Measurements from ENCODE around the gene SEMA3E. TPM values are rescaled to one million over a fixed set of nuclear protein-coding genes. Genes with fewer than 3 reads are reported as not detected.

SEMA3E gene
- polyA plus RNA-seq, 3 donors, result 1.5 to 2.0 (median 1.9) TPM

- DNase-seq (ENCODE audit: extremely low read depth in 1 of 11, low read depth in 9 of 11, low spot score in 4 of 11), result no peak
These were observed 221.1 kb downstream of the SEMA3E start for GRCh38 chr7:83427884-83428283.

GRCh38 chr7:83426325-83426724, 222.6 kb downstream of the SEMA3E start:
- no peak for DNase-seq (ENCODE audit: extremely low read depth in 1 of 11, low read depth in 9 of 11, low spot score in 4 of 11)

GRCh38 chr7:83419013-83419412, 229.9 kb downstream of the SEMA3E start:
- DNase-seq (ENCODE audit: extremely low read depth in 1 of 11, low read depth in 9 of 11, low spot score in 4 of 11), result no peak

GRCh38 chr7:83415840-83416239, 233.1 kb downstream of the SEMA3E start:
- peak in 3 of 11 donors; percentile 6 to 26 (median 8) for DNase-seq (ENCODE audit: extremely low read depth in 1 of 11, low read depth in 9 of 11, low spot score in 4 of 11)

GRCh38 chr7:83414947-83415346, 234.0 kb downstream of the SEMA3E start:
- no peak for DNase-seq (ENCODE audit: extremely low read depth in 1 of 11, low read depth in 9 of 11, low spot score in 4 of 11)

- peak in 5 of 11 donors; percentile 1 to 13 (median 7) for DNase-seq (ENCODE audit: extremely low read depth in 1 of 11, low read depth in 9 of 11, low spot score in 4 of 11)
These were observed 235.1 kb downstream of the SEMA3E start for GRCh38 chr7:83413831-83414230.

- no peak for DNase-seq (ENCODE audit: extremely low read depth in 1 of 11, low read depth in 9 of 11, low spot score in 4 of 11)
These were observed 235.5 kb downstream of the SEMA3E start for GRCh38 chr7:83413424-83413823.

GRCh38 chr7:83410989-83411591, 237.8 kb downstream of the SEMA3E start:
- DNase-seq (ENCODE audit: extremely low read depth in 1 of 11, low read depth in 9 of 11, low spot score in 4 of 11), result peak in 9 of 11 donors; percentile 7 to 35 (median 23)

GRCh38 chr7:83394776-83395175, 254.2 kb downstream of the SEMA3E start:
- DNase-seq (ENCODE audit: extremely low read depth in 1 of 11, low read depth in 9 of 11, low spot score in 4 of 11), result no peak

GRCh38 chr7:83388436-83388835, 260.5 kb downstream of the SEMA3E start:
- DNase-seq (ENCODE audit: extremely low read depth in 1 of 11, low read depth in 9 of 11, low spot score in 4 of 11), result no peak

GRCh38 chr7:83366629-83367028, 282.3 kb downstream of the SEMA3E start:
- no peak for DNase-seq (ENCODE audit: extremely low read depth in 1 of 11, low read depth in 9 of 11, low spot score in 4 of 11)

- no peak for DNase-seq (ENCODE audit: extremely low read depth in 1 of 11, low read depth in 9 of 11, low spot score in 4 of 11)
These were observed 283.2 kb downstream of the SEMA3E start for GRCh38 chr7:83365746-83366145.

GRCh38 chr7:83362871-83363550, 285.9 kb downstream of the SEMA3E start:
- DNase-seq (ENCODE audit: extremely low read depth in 1 of 11, low read depth in 9 of 11, low spot score in 4 of 11), result no peak

- no peak for DNase-seq (ENCODE audit: extremely low read depth in 1 of 11, low read depth in 9 of 11, low spot score in 4 of 11)
These were observed 289.8 kb downstream of the SEMA3E start for GRCh38 chr7:83359108-83359507.

GRCh38 chr7:83355143-83355542, 293.8 kb downstream of the SEMA3E start:
- no peak for DNase-seq (ENCODE audit: extremely low read depth in 1 of 11, low read depth in 9 of 11, low spot score in 4 of 11)

- DNase-seq (ENCODE audit: extremely low read depth in 1 of 11, low read depth in 9 of 11, low spot score in 4 of 11), result no peak
These were observed 300.9 kb downstream of the SEMA3E start for GRCh38 chr7:83347945-83348444.

- DNase-seq (ENCODE audit: extremely low read depth in 1 of 11, low read depth in 9 of 11, low spot score in 4 of 11), result peak in 4 of 11 donors; percentile 3 to 8 (median 5)
These were observed 309.0 kb downstream of the SEMA3E start for GRCh38 chr7:83339907-83340306.

GRCh38 chr7:83338277-83338950, 310.5 kb downstream of the SEMA3E start:
- no peak for DNase-seq (ENCODE audit: extremely low read depth in 1 of 11, low read depth in 9 of 11, low spot score in 4 of 11)

- no peak for DNase-seq (ENCODE audit: extremely low read depth in 1 of 11, low read depth in 9 of 11, low spot score in 4 of 11)
These were observed 311.9 kb downstream of the SEMA3E start for GRCh38 chr7:83337050-83337449.

GRCh38 chr7:83326223-83326622, 322.7 kb downstream of the SEMA3E start:
- DNase-seq (ENCODE audit: extremely low read depth in 1 of 11, low read depth in 9 of 11, low spot score in 4 of 11), result no peak

All from renal cortex interstitium (tissue), 11 donors.